Left renal pelvis (tissue), 4 donors: ENCODE measurements around the gene NECAB3. TPM values are rescaled to one million over a fixed set of nuclear protein-coding genes. Genes with fewer than 3 reads are reported as not detected.

Experiments
- DNase-seq, 4 donors: peaks; one replicate each; pipeline ENCODE4 v3.0.0-alpha.2; 2013; ENCODE audit warnings: low read depth in 4 of 4, low spot score in 3 of 4
- polyA plus RNA-seq, 4 donors: library from polyadenylated mRNA; unstranded; fragments of 120-200 nt; gene quantifications; one replicate each; pipeline ENCODE4 v1.2.1, GENCODE V29; 2013; ENCODE audit not compliant: insufficient read length in 4 of 4

The NECAB3 gene
- polyA plus RNA-seq, 4 donors: 13.1 to 21.9 (median 13.7) TPM

DNA sequence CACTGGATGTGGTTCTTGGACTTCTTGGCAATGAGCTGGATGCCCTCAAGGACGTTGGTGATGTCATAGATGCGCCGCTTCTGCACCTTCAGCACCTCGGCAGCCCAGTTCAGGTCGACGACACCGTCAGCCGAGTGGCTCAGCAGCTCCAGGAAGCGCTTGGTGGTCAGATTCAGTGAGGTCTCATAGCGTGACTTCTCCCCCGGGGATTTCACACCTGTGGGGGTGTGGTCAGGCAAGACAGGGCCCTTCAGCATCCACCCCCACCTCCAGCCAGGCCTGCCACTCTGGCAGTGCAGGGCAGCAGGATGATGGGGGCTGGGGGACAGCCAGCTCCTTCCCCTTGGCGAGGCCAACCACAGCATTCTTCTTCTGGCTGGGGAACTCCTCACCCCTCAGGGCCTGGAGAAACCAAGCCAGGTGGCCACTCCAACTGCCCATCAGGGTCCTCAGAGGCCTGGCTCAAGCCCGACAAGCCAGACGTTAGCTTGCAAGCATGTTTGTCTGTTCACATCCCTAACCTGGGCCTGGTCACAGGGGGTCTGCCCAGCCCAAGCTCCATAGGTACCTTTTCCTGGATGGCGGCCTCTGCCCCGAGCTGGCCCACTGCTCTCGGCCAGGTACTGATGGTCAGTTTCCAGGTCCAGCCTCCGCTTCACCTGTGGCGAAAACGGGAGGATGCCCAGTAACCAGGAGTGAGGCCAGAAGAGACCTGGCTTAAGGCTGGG is 5.7 kb upstream of the NECAB3 start:
- DNase-seq: no peak

- DNase-seq: no peak
Observed at GRCh38 chr20:33677991-33678702, 3.9 kb upstream of the NECAB3 start.

DNA sequence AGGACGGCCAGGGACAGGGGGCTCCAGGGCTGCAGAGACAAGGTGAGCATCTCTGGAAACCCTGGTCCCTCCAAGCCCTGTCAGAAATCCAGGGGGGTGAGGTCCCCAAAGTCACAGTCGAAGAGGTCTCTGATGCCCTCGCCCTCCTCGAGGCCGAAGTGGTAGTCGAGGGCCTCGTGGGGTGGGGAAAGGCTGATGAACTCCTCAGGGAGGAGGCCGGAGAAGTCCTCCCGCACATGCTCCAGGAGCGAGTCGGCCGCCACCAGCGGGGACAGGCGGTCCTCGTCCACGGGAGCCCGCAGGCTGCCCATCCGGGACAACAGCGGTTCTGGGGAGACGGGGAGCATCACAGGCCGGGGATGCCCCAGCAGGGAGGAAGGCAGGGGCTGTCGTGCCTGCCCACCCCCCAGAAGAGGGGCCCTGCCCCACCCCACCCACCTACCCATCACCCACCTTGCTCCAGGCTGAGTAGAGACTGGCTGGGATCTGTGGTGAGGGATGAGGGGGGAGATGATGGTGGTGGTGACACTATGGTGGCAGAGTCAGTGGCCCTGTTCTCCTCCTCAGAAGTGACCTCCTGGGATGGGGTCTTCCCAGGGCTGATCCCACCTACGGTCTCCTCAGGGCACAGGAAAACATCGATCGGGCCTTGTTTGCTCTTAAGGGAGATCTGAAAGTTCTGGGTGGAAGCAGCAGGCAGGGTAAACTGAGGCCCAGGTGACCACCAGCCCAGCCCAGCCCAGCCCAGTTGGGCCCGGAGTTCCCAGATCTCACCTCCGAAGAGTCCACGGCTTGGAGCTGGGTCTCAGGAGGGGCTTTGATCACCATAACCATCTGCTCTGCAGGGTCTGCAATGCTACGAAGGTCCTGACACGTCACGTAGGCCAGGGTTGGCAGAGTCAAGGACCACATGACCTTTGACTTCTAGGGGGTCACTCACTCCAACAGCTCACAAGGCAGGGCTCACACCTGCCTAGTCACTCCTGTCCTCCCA is 2.7 kb upstream of the NECAB3 start:
- no peak for DNase-seq

DNA sequence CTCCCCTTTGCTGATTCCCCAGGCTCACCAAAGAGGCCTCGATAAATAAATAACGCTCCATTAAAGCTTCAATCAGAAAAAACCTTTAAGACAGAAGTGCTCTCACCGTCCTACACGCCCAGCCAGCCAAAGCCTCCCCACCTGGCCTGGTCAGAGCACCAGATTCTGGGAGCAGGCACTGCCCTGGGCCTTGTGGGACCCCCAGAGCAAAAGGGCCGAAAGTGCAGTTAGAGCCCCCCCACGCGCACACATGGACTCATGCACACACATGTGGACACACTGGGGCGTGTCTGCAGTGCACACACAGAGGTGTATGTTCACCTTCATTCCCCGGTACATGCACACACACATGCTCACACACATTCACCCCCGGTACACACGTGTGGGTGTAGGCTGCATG is 1.9 kb upstream of the NECAB3 start:
- DNase-seq: no peak

- no peak for DNase-seq
Observed at GRCh38 chr20:33675136-33675959, 1.1 kb upstream of the NECAB3 start.

DNA sequence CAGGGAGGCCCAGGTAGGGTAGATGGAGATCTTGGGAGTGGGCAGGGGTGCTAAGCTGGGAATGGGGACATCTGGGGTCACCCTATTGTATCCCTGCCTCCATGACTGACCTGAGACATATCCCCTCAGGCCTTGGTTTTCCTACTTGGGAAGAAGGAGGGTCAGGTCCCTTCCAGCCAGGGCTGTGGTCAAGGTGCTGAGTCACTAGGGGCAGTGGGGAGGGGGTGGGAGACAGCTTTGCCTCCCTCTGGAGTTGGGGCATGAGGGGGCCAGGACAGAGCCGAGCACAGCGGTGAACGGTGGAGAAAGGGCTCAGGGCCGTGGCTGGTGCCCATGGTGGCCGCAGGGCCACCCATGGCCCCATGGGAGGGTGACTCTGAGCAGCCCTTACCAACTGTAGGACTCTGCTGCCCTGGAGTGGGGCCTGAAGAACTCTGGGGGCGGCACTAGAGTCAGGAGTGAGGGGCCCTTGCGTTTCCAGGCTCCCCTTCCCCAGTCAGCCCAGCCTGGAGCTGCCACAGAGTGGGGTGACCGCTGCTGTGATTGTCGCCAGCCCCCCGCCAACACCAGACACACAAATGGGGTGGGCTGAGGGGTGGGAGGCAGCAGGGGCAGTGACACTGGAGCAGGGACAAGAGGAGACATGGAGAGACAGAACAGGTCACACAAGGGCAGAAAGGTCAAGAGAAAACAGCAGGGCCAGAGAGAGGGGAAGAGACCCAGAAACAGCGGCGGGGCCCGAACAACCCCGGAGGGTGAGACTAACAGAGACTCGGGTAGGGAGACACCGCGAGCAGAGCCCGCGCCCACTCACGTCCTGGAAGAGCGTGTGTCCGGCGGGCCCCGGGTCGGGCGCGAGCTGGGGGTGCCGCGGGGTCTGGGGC is 576 bp downstream of the NECAB3 start:
- DNase-seq: no peak

DNA sequence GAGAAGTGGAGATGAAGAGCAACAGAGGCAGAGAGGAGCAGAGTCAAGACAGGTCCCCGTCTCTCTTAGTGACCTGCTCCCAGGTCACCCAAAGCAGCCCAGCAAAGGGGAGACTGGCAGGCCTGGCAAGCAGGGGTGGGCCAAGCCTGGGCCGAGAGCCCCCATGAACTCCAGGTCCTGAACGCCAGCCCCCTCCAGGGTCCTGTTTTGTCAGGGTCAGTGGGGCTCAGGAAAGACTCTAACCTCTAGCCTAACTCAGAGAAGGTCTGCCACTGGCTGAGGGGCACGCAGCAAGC is 1.2 kb downstream of the NECAB3 start:
- DNase-seq: no peak

DNA sequence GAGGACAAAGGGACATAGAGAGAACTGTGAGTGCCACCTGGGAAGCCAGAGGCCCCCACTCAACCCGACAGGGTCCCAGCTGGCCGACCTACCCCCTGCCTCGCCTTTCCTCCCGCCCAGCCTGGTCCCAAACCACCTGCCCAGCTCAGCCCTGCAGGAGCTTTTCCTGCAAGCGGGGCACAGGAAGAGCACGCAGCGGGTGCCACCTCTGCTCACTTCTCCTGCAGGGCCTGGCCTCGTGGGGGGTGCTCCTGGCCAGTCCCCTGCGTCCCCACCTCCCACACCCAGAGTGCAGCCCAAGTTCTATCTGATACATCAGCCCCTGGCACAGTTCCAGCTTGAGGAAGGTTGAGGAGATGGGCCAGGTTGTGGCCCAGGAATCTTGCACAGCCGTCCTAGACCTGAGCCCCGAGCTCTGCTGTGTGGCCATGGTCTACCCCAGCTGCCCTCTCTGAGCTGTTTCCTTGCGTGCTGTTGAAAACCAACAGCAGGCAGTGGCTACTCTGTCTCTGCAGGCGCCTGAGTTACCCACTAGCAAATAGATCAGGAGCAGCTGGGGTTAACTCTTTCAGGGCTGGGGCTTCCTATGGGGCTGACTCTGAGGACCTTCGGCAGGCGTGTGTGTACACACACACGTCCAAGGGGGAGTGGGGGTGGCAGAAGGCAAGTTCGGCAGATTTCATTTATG is 1.7 kb downstream of the NECAB3 start:
- DNase-seq: no peak

- DNase-seq: no peak
Observed at GRCh38 chr20:33671573-33672288, 2.5 kb downstream of the NECAB3 start.

- DNase-seq: no peak
Observed at GRCh38 chr20:33670715-33671499, 3.3 kb downstream of the NECAB3 start.

GRCh38 chr20:33669873-33670640 is 4.2 kb downstream of the NECAB3 start:
- no peak for DNase-seq

DNA sequence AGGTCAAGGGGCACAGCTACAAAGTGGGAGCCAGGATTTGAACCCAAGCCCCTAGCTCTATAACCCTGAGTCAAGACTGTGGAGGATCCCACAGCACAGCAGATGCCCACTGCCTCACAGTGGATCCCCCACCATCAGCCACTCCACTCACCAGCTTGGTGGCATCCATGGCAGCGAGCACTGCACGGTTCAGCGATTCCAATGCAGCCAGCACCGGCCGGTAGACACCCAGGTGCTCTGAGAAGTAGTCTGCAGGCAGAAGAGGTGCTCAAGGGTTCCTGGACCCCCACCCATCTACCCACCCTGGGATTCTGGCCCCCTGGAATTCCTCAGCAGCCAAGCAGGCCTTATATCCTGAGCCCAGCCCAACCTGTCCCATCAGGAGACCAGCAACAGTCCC is 5.0 kb downstream of the NECAB3 start:
- DNase-seq: no peak

GRCh38 chr20:33668466-33669155 is 5.6 kb downstream of the NECAB3 start:
- DNase-seq: no peak

DNA sequence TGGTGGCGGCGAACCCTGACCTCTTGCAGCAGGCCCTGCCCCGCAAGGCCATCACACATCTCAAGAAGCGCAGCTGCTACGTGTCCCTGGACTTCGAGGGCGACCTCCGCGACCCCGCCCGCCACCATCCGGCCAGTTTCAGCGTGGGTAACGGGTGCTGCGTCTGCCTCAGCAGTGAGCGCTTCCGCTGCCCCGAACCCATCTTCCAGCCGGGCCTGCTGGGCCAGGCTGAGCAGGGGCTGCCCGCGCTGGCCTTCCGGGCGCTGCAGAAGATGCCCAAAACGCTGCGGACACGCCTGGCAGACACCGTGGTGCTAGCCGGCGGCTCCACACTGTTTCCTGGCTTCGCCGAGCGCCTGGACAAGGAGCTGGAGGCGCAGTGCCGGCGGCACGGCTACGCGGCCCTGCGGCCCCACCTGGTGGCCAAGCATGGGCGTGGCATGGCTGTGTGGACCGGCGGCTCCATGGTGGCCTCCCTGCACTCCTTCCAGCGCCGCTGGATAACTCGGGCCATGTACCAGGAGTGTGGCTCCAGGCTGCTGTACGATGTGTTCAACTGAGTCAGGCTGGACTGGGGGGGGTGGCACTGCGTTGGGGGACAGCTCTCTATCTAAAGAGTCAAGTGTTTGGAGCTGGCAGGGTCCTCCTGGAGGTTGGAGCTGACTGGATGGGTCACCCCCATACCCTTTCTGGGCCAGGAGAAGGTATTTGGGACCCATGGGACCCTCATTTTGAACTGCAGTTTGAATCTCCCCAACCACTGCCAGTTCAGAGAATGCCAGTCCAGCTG is 6.4 kb downstream of the NECAB3 start:
- no peak for DNase-seq

DNA sequence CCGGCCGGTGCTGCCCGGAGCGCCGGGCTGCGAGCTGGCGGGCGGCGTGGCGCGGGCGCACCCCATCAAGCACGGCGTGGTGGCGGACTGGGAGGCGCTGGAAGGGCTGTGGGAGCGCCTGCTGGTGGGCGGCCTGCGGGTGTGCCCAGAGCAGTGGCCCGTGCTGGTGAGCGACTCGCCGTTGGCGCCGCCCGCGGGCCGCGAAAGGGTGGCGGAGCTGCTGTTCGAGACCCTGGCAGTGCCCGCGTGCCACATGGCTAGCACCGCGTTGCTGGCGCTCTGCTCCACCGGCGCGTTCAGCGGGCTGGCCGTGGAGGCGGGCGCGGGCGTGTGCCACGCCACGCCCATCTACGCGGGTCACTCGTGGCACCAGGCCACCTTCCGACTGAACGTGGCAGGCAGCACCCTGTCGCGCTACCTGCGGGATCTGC is 7.0 kb downstream of the NECAB3 start:
- no peak for DNase-seq
